Raji (cell line): ENCODE data around the gene RBM6.

Experiments used
- POLR2A ChIP-seq: IDR thresholded peaks from 2 replicates; pipeline ENCODE4 v1.6.1; 2011; ENCODE audit warnings: low read depth, low read length, control low read depth; ENCODE audit not compliant: insufficient read depth

The RBM6 gene

GRCh38 chr3:50100956-50101845, 161.3 kb downstream of the RBM6 start:
- TF ChIP-seq POLR2A: no peak

GRCh38 chr3:50102558-50102957, 162.6 kb downstream of the RBM6 start:
- no peak for TF ChIP-seq POLR2A

- TF ChIP-seq POLR2A: no peak
These were observed 171.8 kb downstream of the RBM6 start for GRCh38 chr3:50111757-50112156.

GRCh38 chr3:50112462-50112861, 172.5 kb downstream of the RBM6 start:
- TF ChIP-seq POLR2A: no peak

- no peak for TF ChIP-seq POLR2A
These were observed 177.2 kb downstream of the RBM6 start for GRCh38 chr3:50117120-50117519.

GRCh38 chr3:50118237-50118636, 178.3 kb downstream of the RBM6 start:
- no peak for TF ChIP-seq POLR2A

GRCh38 chr3:50119786-50120185, 179.8 kb downstream of the RBM6 start:
- no peak for TF ChIP-seq POLR2A

- TF ChIP-seq POLR2A: no peak
These were observed 180.6 kb downstream of the RBM6 start for GRCh38 chr3:50120364-50121071.

- no peak for TF ChIP-seq POLR2A
These were observed 181.4 kb downstream of the RBM6 start for GRCh38 chr3:50121072-50122032.

GRCh38 chr3:50122071-50122470, 182.1 kb downstream of the RBM6 start:
- TF ChIP-seq POLR2A: no peak

GRCh38 chr3:50122661-50123391, 182.9 kb downstream of the RBM6 start:
- TF ChIP-seq POLR2A: no peak

GRCh38 chr3:50123394-50124051, 183.6 kb downstream of the RBM6 start:
- no peak for TF ChIP-seq POLR2A

GRCh38 chr3:50124052-50124799, 184.3 kb downstream of the RBM6 start:
- no peak for TF ChIP-seq POLR2A
